ENCODE measurements around the gene GALNT6.

DNA sequence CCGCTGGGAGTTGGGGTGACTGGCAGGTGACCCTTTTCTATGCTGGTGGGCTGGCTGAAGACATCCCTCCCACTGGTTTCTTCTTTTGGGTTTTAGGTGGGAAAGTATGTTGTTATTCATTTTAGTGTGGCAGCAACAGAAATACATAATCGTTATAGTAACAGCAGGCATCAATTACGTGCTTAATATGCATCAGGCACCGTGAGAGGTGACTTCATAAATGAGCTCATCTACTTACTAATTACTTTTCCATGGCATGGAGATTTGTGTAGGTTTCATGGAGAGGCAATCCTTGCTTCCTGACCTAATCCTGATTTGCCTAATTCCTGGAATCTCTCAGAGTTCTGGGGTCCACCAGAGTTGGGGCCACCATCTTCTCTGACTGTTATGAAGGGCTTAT lies 31.4 kb downstream of the GALNT6 start:
- TF ChIP-seq, protein P1, sequence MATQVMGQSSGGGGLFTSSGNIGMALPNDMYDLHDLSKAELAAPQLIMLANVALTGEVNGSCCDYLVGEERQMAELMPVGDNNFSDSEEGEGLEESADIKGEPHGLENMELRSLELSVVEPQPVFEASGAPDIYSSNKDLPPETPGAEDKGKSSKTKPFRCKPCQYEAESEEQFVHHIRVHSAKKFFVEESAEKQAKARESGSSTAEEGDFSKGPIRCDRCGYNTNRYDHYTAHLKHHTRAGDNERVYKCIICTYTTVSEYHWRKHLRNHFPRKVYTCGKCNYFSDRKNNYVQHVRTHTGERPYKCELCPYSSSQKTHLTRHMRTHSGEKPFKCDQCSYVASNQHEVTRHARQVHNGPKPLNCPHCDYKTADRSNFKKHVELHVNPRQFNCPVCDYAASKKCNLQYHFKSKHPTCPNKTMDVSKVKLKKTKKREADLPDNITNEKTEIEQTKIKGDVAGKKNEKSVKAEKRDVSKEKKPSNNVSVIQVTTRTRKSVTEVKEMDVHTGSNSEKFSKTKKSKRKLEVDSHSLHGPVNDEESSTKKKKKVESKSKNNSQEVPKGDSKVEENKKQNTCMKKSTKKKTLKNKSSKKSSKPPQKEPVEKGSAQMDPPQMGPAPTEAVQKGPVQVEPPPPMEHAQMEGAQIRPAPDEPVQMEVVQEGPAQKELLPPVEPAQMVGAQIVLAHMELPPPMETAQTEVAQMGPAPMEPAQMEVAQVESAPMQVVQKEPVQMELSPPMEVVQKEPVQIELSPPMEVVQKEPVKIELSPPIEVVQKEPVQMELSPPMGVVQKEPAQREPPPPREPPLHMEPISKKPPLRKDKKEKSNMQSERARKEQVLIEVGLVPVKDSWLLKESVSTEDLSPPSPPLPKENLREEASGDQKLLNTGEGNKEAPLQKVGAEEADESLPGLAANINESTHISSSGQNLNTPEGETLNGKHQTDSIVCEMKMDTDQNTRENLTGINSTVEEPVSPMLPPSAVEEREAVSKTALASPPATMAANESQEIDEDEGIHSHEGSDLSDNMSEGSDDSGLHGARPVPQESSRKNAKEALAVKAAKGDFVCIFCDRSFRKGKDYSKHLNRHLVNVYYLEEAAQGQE (IDR thresholded peaks at IDR 0.05; ENCODE audit: borderline replicate concordance) = no peak
- TF ChIP-seq RAD21 (conservative IDR thresholded peaks at IDR 0.05) = no peak
- TF ChIP-seq SMC3 (conservative IDR thresholded peaks at IDR 0.05; ENCODE audit: poor library complexity) = no peak
- TF ChIP-seq, protein P2, sequence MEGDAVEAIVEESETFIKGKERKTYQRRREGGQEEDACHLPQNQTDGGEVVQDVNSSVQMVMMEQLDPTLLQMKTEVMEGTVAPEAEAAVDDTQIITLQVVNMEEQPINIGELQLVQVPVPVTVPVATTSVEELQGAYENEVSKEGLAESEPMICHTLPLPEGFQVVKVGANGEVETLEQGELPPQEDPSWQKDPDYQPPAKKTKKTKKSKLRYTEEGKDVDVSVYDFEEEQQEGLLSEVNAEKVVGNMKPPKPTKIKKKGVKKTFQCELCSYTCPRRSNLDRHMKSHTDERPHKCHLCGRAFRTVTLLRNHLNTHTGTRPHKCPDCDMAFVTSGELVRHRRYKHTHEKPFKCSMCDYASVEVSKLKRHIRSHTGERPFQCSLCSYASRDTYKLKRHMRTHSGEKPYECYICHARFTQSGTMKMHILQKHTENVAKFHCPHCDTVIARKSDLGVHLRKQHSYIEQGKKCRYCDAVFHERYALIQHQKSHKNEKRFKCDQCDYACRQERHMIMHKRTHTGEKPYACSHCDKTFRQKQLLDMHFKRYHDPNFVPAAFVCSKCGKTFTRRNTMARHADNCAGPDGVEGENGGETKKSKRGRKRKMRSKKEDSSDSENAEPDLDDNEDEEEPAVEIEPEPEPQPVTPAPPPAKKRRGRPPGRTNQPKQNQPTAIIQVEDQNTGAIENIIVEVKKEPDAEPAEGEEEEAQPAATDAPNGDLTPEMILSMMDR (IDR thresholded peaks at IDR 0.05; ENCODE audit: poor library complexity, severe bottlenecking) = no peak
- TF ChIP-seq MXI1 (conservative IDR thresholded peaks at IDR 0.05; ENCODE audit: poor library complexity, severe bottlenecking) = no peak
- TF ChIP-seq POLR2AphosphoS5 (IDR thresholded peaks at IDR 0.05) = no peak
- no peak for TF ChIP-seq EZH2 (IDR thresholded peaks at IDR 0.05; ENCODE audit: borderline replicate concordance, insufficient read depth, low read length, poor library complexity, severe bottlenecking)
